ENCODE measurements around the gene SCN2A.

SCN2A gene

GRCh38 chr2:165420231-165420630 lies 181.0 kb downstream of the SCN2A start:
- Histone ChIP-seq H3K4me3 (ENCODE audit: low read depth, low read length) (no peak overlapping the region), H3K36me3 (no peaks in the 10 kb centered on the region), H3K27ac (no peak overlapping the region), H3K27me3 (ENCODE audit: insufficient read depth, low read depth, severe bottlenecking) (no peaks in the 10 kb centered on the region), H3K9me3 (ENCODE audit: severe bottlenecking) (no peaks in the 10 kb centered on the region)
- DNase-seq: no peak
- no peak for TF ChIP-seq CTCF (IDR thresholded peaks at IDR 0.05; ENCODE audit: low read depth, low read length)

- Histone ChIP-seq H3K27ac (no peak overlapping the region), H3K36me3 (no peaks in the 10 kb centered on the region), H3K4me3 (ENCODE audit: low read depth, low read length) (no peak overlapping the region), H3K9me3 (ENCODE audit: severe bottlenecking) (no peaks in the 10 kb centered on the region), H3K27me3 (ENCODE audit: insufficient read depth, low read depth, severe bottlenecking) (no peaks in the 10 kb centered on the region)
- no peak for TF ChIP-seq CTCF (IDR thresholded peaks at IDR 0.05; ENCODE audit: low read depth, low read length)
- no peak for DNase-seq
These were observed 183.9 kb downstream of the SCN2A start for GRCh38 chr2:165423081-165423480.

GRCh38 chr2:165425556-165425955 lies 186.3 kb downstream of the SCN2A start:
- DNase-seq: no peak
- Histone ChIP-seq H3K27ac (no peak overlapping the region), H3K9me3 (ENCODE audit: severe bottlenecking) (no peaks in the 10 kb centered on the region), H3K4me3 (ENCODE audit: low read depth, low read length) (no peak overlapping the region), H3K36me3 (no peaks in the 10 kb centered on the region), H3K27me3 (ENCODE audit: insufficient read depth, low read depth, severe bottlenecking) (no peaks in the 10 kb centered on the region)
- TF ChIP-seq CTCF (IDR thresholded peaks at IDR 0.05; ENCODE audit: low read depth, low read length): no peak

GRCh38 chr2:165427686-165428085 lies 188.5 kb downstream of the SCN2A start:
- no peak for DNase-seq
- Histone ChIP-seq H3K9me3 (ENCODE audit: severe bottlenecking) (no peaks in the 10 kb centered on the region), H3K27me3 (ENCODE audit: insufficient read depth, low read depth, severe bottlenecking) (no peaks in the 10 kb centered on the region), H3K4me3 (ENCODE audit: low read depth, low read length) (no peak overlapping the region), H3K27ac (no peak overlapping the region), H3K36me3 (no peaks in the 10 kb centered on the region)
- no peak for TF ChIP-seq CTCF (IDR thresholded peaks at IDR 0.05; ENCODE audit: low read depth, low read length)

- Histone ChIP-seq H3K27ac (no peak overlapping the region), H3K9me3 (ENCODE audit: severe bottlenecking) (peaks cover 2% of the 10 kb centered on the region), H3K4me3 (ENCODE audit: low read depth, low read length) (no peak overlapping the region), H3K27me3 (ENCODE audit: insufficient read depth, low read depth, severe bottlenecking) (no peaks in the 10 kb centered on the region), H3K36me3 (no peaks in the 10 kb centered on the region)
- TF ChIP-seq CTCF (IDR thresholded peaks at IDR 0.05; ENCODE audit: low read depth, low read length): no peak
- no peak for DNase-seq
These were observed 189.7 kb downstream of the SCN2A start for GRCh38 chr2:165428926-165429325.

- H3K27ac ChIP-seq: no peak overlapping the region
- peaks cover 2% of the 10 kb centered on the region for H3K9me3 ChIP-seq (ENCODE audit: severe bottlenecking)
- H3K27me3 ChIP-seq (ENCODE audit: insufficient read depth, low read depth, severe bottlenecking): no peaks in the 10 kb centered on the region
- no peak overlapping the region for H3K4me3 ChIP-seq (ENCODE audit: low read depth, low read length)
- no peak for TF ChIP-seq CTCF (IDR thresholded peaks at IDR 0.05; ENCODE audit: low read depth, low read length)
- no peak for DNase-seq
- no peaks in the 10 kb centered on the region for H3K36me3 ChIP-seq
These were observed 191.8 kb downstream of the SCN2A start for GRCh38 chr2:165431014-165431413.

All from WERI-Rb-1 (cell line).